ENCODE results near the gene ABCA13. TPM values are rescaled to one million over a fixed set of nuclear protein-coding genes. Genes with fewer than 3 reads are reported as not detected.

ABCA13 gene
- total and polyA plus RNA-seq, 2 experiments from 2014 or later = 0.21 to 0.50 TPM

DNA sequence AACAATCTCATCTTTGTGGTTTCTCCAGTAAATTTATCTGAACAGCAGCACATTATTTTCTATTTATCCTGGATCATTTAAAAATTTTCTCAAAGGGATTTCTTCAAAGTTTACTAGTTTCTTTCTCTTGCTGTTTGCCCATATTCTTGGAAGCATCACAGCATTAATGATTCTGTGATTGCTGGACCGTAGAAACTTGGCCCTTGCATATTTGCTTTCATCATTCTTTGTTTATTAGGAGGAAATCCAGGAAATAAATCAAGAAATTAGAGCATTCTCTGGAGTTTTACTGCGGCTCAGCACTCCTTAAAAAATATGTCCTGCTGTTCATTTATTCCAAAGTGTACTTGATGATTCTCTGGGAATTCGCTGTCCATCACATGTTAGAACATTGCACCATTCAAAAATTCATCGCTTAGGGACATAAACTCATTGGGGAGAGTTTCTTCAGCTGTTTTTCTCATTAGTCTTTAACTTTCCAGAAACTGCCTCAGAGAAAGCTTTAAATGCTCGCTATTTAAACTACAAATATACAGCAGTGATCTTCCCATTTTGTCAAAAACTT is 489.1 kb downstream of the ABCA13 start:
- Histone ChIP-seq H3K4me3 (no peak overlapping the region), H3K4me1 (ENCODE audit: low read depth) (peaks cover 5% of the 10 kb centered on the region), H3K36me3 (no peaks in the 10 kb centered on the region), H3K27me3 (no peaks in the 10 kb centered on the region), H3K9me3 (ENCODE audit: low read depth) (no peaks in the 10 kb centered on the region), H3K27ac (no peak overlapping the region)
- DNase-seq (ENCODE audit: low read depth in 1 of 2, low spot score in 1 of 2) = no peak
- TF ChIP-seq CTCF (IDR thresholded peaks at IDR 0.05; ENCODE audit: low read depth, low read length) = no peak

DNA sequence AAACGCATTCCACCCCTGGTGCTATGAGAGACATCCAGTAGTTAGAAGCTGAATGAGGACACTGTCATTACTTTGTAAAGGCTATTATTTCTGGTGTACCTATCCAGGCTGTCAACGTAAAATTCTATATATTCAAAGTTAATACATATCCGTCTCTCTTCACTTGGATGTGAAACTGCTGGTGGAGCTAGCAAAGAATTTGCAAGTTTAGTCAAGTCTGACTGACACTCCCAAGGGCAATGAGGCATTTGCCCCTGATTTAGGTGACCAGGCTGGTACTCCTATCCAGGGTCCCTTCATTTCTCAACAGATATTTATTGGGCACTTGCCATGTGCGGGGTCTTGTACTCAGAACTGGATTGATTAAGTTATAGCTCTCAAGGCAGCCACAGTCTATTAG is 493.0 kb downstream of the ABCA13 start:
- no peak overlapping the region for H3K4me3 ChIP-seq
- H3K9me3 ChIP-seq (ENCODE audit: low read depth) = no peaks in the 10 kb centered on the region
- no peak for TF ChIP-seq CTCF (IDR thresholded peaks at IDR 0.05; ENCODE audit: low read depth, low read length)
- no peak for DNase-seq (ENCODE audit: low read depth in 1 of 2, low spot score in 1 of 2)
- no peak overlapping the region for H3K27ac ChIP-seq
- no peaks in the 10 kb centered on the region for H3K27me3 ChIP-seq
- H3K4me1 ChIP-seq (ENCODE audit: low read depth) = peaks cover 26% of the 10 kb centered on the region
- H3K36me3 ChIP-seq = no peaks in the 10 kb centered on the region

DNA sequence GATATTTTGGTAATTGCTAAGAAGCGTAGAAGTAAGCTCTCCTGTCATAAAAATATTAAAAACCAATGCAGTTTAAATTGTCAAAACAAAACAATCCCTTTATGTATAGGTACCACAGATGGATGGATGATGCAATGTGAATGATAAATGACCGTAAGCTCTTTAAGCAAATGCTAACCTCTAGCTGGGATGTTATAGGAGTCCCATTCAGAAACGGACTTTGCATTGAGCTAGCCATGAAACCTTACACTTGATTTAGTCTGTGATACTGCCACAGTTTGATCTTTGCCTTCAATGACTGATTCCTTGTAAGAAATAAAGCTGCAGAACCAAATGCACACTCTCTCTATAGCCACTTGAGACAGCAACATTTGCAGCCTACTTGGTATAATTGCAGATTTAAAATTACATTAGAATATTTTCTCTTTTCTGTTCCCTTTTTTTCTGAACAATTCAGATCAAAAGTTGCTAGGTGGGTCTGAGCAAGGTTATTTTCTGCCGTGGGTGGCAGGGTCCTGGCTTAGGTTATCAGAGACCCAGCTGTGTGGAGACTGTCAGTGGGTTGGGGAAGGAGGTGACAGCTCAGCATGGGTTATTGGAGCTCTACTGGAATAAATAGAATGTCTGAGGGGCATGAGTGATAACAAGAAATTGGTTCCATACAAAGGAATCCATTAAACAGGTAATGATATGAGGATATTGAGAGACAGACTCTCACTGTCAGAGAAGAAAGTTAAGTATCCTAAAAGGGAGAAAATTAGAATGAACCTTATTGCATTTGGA is 494.3 kb downstream of the ABCA13 start:
- no peaks in the 10 kb centered on the region for H3K27me3 ChIP-seq
- DNase-seq (ENCODE audit: low read depth in 1 of 2, low spot score in 1 of 2) = no peak
- TF ChIP-seq CTCF (IDR thresholded peaks at IDR 0.05; ENCODE audit: low read depth, low read length) = no peak
- no peak overlapping the region for H3K4me3 ChIP-seq
- H3K36me3 ChIP-seq = no peaks in the 10 kb centered on the region
- peaks cover 26% of the 10 kb centered on the region for H3K4me1 ChIP-seq (ENCODE audit: low read depth)
- H3K9me3 ChIP-seq (ENCODE audit: low read depth) = no peaks in the 10 kb centered on the region
- peak overlapping the region; percentile 50 for H3K27ac ChIP-seq

- no peak for DNase-seq (ENCODE audit: low read depth in 1 of 2, low spot score in 1 of 2)
- no peak for TF ChIP-seq CTCF (IDR thresholded peaks at IDR 0.05; ENCODE audit: low read depth, low read length)
- Histone ChIP-seq H3K36me3 (no peaks in the 10 kb centered on the region), H3K9me3 (ENCODE audit: low read depth) (no peaks in the 10 kb centered on the region), H3K27ac (no peak overlapping the region), H3K27me3 (no peaks in the 10 kb centered on the region), H3K4me1 (ENCODE audit: low read depth) (peaks cover 26% of the 10 kb centered on the region), H3K4me3 (no peak overlapping the region)
These were observed 496.1 kb downstream of the ABCA13 start for GRCh38 chr7:48667407-48667806.

DNA sequence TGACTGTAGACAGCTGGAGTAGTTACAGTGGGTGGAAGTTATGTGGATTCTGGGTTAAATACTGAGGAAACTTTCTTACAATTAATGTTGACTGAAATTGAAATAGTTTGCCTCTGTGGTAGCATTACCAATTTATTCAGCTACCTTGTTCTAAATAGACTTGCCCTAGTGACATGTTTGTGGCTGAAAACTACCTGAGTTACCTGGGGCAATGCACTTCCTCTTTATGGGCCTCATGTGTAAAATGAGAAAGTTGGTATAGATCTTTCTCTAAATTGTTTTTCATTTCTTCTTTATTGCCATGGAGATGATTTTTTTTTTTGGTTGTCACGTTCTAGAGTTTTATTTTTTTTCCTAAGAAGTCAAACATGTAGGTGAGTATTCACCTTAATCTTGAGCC is 500.4 kb downstream of the ABCA13 start:
- TF ChIP-seq CTCF (IDR thresholded peaks at IDR 0.05; ENCODE audit: low read depth, low read length) = no peak
- peaks cover 11% of the 10 kb centered on the region for H3K4me1 ChIP-seq (ENCODE audit: low read depth)
- H3K36me3 ChIP-seq = no peaks in the 10 kb centered on the region
- H3K4me3 ChIP-seq = no peak overlapping the region
- no peak overlapping the region for H3K27ac ChIP-seq
- DNase-seq (ENCODE audit: low read depth in 1 of 2, low spot score in 1 of 2) = no peak
- no peaks in the 10 kb centered on the region for H3K9me3 ChIP-seq (ENCODE audit: low read depth)
- no peaks in the 10 kb centered on the region for H3K27me3 ChIP-seq

Data from cardiac muscle cell (in vitro differentiated cells and primary cell).